ENCODE data around the gene DAGLB. TPM values are rescaled to one million over a fixed set of nuclear protein-coding genes. Genes with fewer than 3 reads are reported as not detected.
"Not testable (repeated sequence)": the region's sequence is repeated elsewhere in the genome, so short reads cannot be mapped to it uniquely, and the experiment has no call there.

Gene DAGLB
- polyA plus RNA-seq, 3 donors, result 15.2 to 47.0 (median 16.4) TPM

DNA sequence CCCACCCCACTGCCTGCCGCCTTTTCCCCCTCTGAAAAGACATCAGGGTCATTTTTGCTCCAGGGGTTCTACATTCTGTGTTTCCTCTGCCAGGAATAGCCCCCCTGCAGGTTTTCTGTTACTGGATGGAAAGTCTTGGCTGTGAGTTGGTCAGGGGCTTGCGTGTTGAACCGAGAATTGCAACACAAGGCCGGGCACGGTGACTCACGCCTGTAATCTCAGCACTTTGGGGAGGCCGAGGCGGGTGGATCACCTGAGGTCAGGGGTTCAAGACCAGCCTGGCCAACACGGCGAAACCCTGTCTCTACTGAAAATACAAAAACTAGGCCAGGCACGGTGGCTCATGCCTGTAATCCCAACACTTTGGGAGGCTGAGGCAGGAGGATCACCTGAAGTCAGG lies 2.1 kb upstream of the DAGLB start:
- intact Hi-C loops (cut with micrococcal nuclease), result not testable (repeated sequence)

DNA sequence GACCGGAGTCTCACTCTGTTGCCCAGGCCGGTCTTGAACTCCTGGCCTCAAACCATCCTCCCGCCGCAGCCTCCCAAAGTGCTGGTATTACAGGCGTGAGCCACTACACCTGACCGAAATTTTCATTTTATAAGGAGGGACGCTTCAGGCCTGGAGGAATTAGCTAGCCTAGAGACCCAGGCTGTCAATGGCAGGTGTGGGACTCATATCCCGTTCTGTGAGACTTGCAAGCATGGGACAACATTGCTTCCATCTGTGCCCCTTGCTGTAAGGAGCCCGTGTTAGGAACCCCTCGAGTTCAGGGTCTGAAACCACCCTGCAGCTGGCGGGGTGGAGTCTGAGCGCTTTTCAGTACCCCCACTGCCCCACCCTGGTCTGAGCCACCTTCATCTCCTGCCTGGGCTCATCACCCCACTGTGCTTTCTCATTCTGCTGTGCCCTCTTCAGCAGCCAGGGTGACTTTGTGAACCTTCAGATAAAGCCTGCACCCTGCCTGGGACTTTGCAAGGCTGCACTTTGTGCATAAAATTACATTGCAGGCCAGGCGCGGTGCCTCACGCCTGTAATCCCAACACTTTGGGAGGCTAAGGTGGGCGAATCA lies 1.3 kb upstream of the DAGLB start:
- Histone ChIP-seq H3K4me2 (replicated peaks; ENCODE audit: extremely low read depth, low read length, poor library complexity, severe bottlenecking) (no peak overlapping the region), H3K27ac (ENCODE audit: low read depth in 1 of 2, low read length in 2 of 2) (peak overlapping the region; percentile 52 to 85), H3K9ac (ENCODE audit: insufficient read depth, low read length, poor library complexity, severe bottlenecking) (no peak overlapping the region), H3K4me1 (ENCODE audit: control insufficient read depth in 1 of 2, insufficient read depth in 2 of 2, low read length in 2 of 2) (peaks cover 29 to 42% of the 10 kb centered on the region in 2 donors), H3K4me3 (replicated peaks in 1 of 3; ENCODE audit: low read depth in 2 of 3, low read length in 3 of 3) (no peak overlapping the region), H3K79me2 (ENCODE audit: insufficient read depth, low read length) (peaks cover 38% of the 10 kb centered on the region), H3K27me3 (ENCODE audit: control insufficient read depth in 2 of 2, insufficient read depth in 2 of 2, low read length in 2 of 2) (no peaks in the 10 kb centered on the region), H3K9me3 (replicated peaks in 1 of 2; ENCODE audit: control insufficient read depth in 1 of 2, insufficient read depth in 1 of 2, low read length in 2 of 2) (no peaks in the 10 kb centered on the region), H3K36me3 (replicated peaks in 1 of 2; ENCODE audit: control insufficient read depth in 1 of 2, insufficient read depth in 2 of 2, low read length in 2 of 2) (peaks cover 19 to 20% of the 10 kb centered on the region in 2 donors), H2AFZ (ENCODE audit: insufficient read depth, low read depth, low read length, poor library complexity, severe bottlenecking) (no peak overlapping the region), H4K20me1 (ENCODE audit: insufficient read depth, low read length) (peaks cover 37% of the 10 kb centered on the region)
- Mint-ChIP-seq H3K27ac (peak overlapping the region; percentile 64 to 98 (median 95)), H3K4me3 (no peak overlapping the region), H3K9me3 (no peaks in the 10 kb centered on the region), H3K36me3 (peaks cover 19 to 21% of the 10 kb centered on the region in 2 donors), H3K4me1 (peaks cover 39% of the 10 kb centered on the region), H3K27me3 (ENCODE audit: low read depth in 3 of 3) (peaks cover 0 to 4% (median 4%) of the 10 kb centered on the region in 3 donors)
- intact Hi-C loops (cut with micrococcal nuclease), result no loop called here
- WGBS (ENCODE audit: insufficient coverage), result 93% methylated on average over 16 of the region's 16 CpGs
- TF ChIP-seq, protein P1, sequence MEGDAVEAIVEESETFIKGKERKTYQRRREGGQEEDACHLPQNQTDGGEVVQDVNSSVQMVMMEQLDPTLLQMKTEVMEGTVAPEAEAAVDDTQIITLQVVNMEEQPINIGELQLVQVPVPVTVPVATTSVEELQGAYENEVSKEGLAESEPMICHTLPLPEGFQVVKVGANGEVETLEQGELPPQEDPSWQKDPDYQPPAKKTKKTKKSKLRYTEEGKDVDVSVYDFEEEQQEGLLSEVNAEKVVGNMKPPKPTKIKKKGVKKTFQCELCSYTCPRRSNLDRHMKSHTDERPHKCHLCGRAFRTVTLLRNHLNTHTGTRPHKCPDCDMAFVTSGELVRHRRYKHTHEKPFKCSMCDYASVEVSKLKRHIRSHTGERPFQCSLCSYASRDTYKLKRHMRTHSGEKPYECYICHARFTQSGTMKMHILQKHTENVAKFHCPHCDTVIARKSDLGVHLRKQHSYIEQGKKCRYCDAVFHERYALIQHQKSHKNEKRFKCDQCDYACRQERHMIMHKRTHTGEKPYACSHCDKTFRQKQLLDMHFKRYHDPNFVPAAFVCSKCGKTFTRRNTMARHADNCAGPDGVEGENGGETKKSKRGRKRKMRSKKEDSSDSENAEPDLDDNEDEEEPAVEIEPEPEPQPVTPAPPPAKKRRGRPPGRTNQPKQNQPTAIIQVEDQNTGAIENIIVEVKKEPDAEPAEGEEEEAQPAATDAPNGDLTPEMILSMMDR (IDR thresholded peaks at IDR 0.05), result no peak
- no peak for DNase-seq

More for the DNA sequence above, 2.1 kb upstream of the DAGLB start:
- H3K9ac ChIP-seq (ENCODE audit: insufficient read depth, low read length, poor library complexity, severe bottlenecking); H2AFZ ChIP-seq (ENCODE audit: insufficient read depth, low read depth, low read length, poor library complexity, severe bottlenecking); H3K4me3 ChIP-seq (replicated peaks in 1 of 3; ENCODE audit: low read depth in 2 of 3, low read length in 3 of 3); H3K4me3 Mint-ChIP-seq; H3K4me2 ChIP-seq (replicated peaks; ENCODE audit: extremely low read depth, low read length, poor library complexity, severe bottlenecking); H3K27me3 Mint-ChIP-seq (ENCODE audit: low read depth in 3 of 3); H3K9me3 Mint-ChIP-seq; H3K27ac ChIP-seq (ENCODE audit: low read depth in 1 of 2, low read length in 2 of 2); H3K27me3 ChIP-seq (ENCODE audit: control insufficient read depth in 2 of 2, insufficient read depth in 2 of 2, low read length in 2 of 2); H3K9me3 ChIP-seq (replicated peaks in 1 of 2; ENCODE audit: control insufficient read depth in 1 of 2, insufficient read depth in 1 of 2, low read length in 2 of 2): not testable (repeated sequence)
- peaks cover 29% of the 10 kb centered on the region for H4K20me1 ChIP-seq (ENCODE audit: insufficient read depth, low read length)
- peaks cover 11 to 13% of the 10 kb centered on the region in 2 donors for H3K36me3 Mint-ChIP-seq
- DNase-seq, result peak; percentile 34 to 83 (median 53)
- WGBS (ENCODE audit: insufficient coverage), result 7% methylated on average over 3 of the region's 11 CpGs
- H3K4me1 Mint-ChIP-seq, result peaks cover 32% of the 10 kb centered on the region
- peak overlapping the region in 6 of 7 donors; percentile 42 to 78 (median 55) for H3K27ac Mint-ChIP-seq
- peaks cover 29% of the 10 kb centered on the region for H3K79me2 ChIP-seq (ENCODE audit: insufficient read depth, low read length)
- peaks cover 26 to 33% of the 10 kb centered on the region in 2 donors for H3K4me1 ChIP-seq (ENCODE audit: control insufficient read depth in 1 of 2, insufficient read depth in 2 of 2, low read length in 2 of 2)
- H3K36me3 ChIP-seq (replicated peaks in 1 of 2; ENCODE audit: control insufficient read depth in 1 of 2, insufficient read depth in 2 of 2, low read length in 2 of 2), result peaks cover 10 to 12% of the 10 kb centered on the region in 2 donors

Measured in CD14-positive monocyte (primary cell).